Panc1 (cell line): ENCODE results near the gene GLIPR2. TPM values are rescaled to one million over a fixed set of nuclear protein-coding genes. Genes with fewer than 3 reads are reported as not detected.

Experiments used
- ATAC-seq: fragments of 200-7000 bp; cut with Tn5 transposase; 2 replicates; pipeline ENCODE4 v1.9.1; 2020; ENCODE audit warnings: mild to moderate bottlenecking, moderate library complexity
- BruUV-seq: library from RNA; stranded (reverse); fragments of 400-500 nt; replicated peaks from 2 replicates; lab custom pipeline; 2021; lab: Mats Ljungman, UMichigan
- CTCF ChIA-PET: fragments of 300-600 bp; sonication (Branson Sonifier 250); formaldehyde crosslinking; loops from one replicate; lab custom pipeline; 2022; ENCODE audit warnings: antibody characterized with exemption; lab: Charles Lee
- POLR2A ChIA-PET: fragments of 300-600 bp; sonication (Branson Sonifier 250); formaldehyde crosslinking; loops from one replicate; lab custom pipeline; 2022; ENCODE audit warnings: antibody characterized with exemption; lab: Charles Lee
- DNase-seq: peaks from one replicate; pipeline ENCODE4 v3.0.0-alpha.2; 2010; ENCODE audit warnings: low read depth, low spot score
- H3K27ac ChIP-seq: 2 replicates; pipeline ENCODE4 v1.5.1; 2011; ENCODE audit warnings: mild to moderate bottlenecking, low read length, inconsistent platforms
- H3K27me3 ChIP-seq: fragments of 200-500 bp; sonication (Bioruptor generic); 2 replicates; pipeline ENCODE4 v1.6.0; 2014; ENCODE audit warnings: low read length, inconsistent platforms; ENCODE audit not compliant: control insufficient read depth, insufficient read depth
- H3K36me3 ChIP-seq: fragments of 200-500 bp; sonication (Bioruptor generic); 2 replicates; pipeline ENCODE4 v1.5.1; 2014; ENCODE audit warnings: inconsistent platforms, mild to moderate bottlenecking, low read length, moderate library complexity; ENCODE audit not compliant: control insufficient read depth, insufficient read depth
- H3K4me1 ChIP-seq: 2 replicates; pipeline ENCODE4 v1.5.1; 2011; ENCODE audit warnings: inconsistent platforms, mild to moderate bottlenecking, low read length, moderate library complexity; ENCODE audit not compliant: control insufficient read depth, insufficient read depth
- H3K4me3 ChIP-seq, 2 experiments: 2 replicates each; pipeline ENCODE4 v1.5.1; 2011 to 2012; ENCODE audit warnings: low read depth in 2 of 2, low read length in 2 of 2, mild to moderate bottlenecking in 2 of 2, inconsistent platforms in 1 of 2, moderate library complexity in 1 of 2
- H3K9me3 ChIP-seq: fragments of 200-500 bp; sonication (Bioruptor generic); 2 replicates; pipeline ENCODE4 v1.5.1; 2014; ENCODE audit warnings: low read depth, mild to moderate bottlenecking, inconsistent platforms, low read length, moderate library complexity; ENCODE audit not compliant: control insufficient read depth, insufficient read depth
- POLR2AphosphoS5 ChIP-seq: IDR thresholded peaks from 2 replicates; pipeline ENCODE4 v1.6.1; 2012; ENCODE audit warnings: mild to moderate bottlenecking, low read depth, low read length, moderate library complexity
- SIN3A ChIP-seq: IDR thresholded peaks from 2 replicates; pipeline ENCODE4 v1.6.1; 2012; ENCODE audit warnings: low read depth, mild to moderate bottlenecking, low read length, moderate library complexity, borderline replicate concordance; ENCODE audit not compliant: insufficient read depth
- TCF7L2 ChIP-seq: IDR thresholded peaks from 2 replicates; pipeline ENCODE4 v1.6.1; 2011; ENCODE audit warnings: mild to moderate bottlenecking, low read depth, low read length, inconsistent platforms
- in situ Hi-C: cut with HindIII; loops from 2 replicates; pipeline ENCODE4 v1.10.0; 2016; ENCODE audit warnings: low sequenced_read_pairs, low pct_unique_long_range_greater_than_20kb
- intact Hi-C: fragments of 100-400 bp; cut with micrococcal nuclease; formaldehyde crosslinking; loops from one replicate; pipeline ENCODE4 v1.10.0; 2022; ENCODE audit not compliant: unreplicated experiment
- total RNA-seq: library from RNA; stranded (reverse); gene quantifications from one replicate; pipeline ENCODE4 v1.2.1, GENCODE V29; 2021; ENCODE audit not compliant: unreplicated experiment
- TF ChIP-seq, protein P1 (sequence below), 2 experiments: IDR thresholded peaks; 2 replicates each; pipeline ENCODE4 v1.6.1; 2011 to 2012; ENCODE audit warnings: low read depth in 2 of 2, control low read depth in 1 of 2, low read length in 1 of 2, mild to moderate bottlenecking in 1 of 2, moderate library complexity in 1 of 2; ENCODE audit not compliant: insufficient read depth in 1 of 2
- TF ChIP-seq, protein P2 (sequence below): fragments of 450-650 bp; IDR thresholded peaks from 2 replicates; pipeline ENCODE4 v1.5.1; 2017; ENCODE audit warnings: mild to moderate bottlenecking

Gene GLIPR2
- total RNA-seq, 1 experiment from 2014 or later = 4.9 TPM

DNA sequence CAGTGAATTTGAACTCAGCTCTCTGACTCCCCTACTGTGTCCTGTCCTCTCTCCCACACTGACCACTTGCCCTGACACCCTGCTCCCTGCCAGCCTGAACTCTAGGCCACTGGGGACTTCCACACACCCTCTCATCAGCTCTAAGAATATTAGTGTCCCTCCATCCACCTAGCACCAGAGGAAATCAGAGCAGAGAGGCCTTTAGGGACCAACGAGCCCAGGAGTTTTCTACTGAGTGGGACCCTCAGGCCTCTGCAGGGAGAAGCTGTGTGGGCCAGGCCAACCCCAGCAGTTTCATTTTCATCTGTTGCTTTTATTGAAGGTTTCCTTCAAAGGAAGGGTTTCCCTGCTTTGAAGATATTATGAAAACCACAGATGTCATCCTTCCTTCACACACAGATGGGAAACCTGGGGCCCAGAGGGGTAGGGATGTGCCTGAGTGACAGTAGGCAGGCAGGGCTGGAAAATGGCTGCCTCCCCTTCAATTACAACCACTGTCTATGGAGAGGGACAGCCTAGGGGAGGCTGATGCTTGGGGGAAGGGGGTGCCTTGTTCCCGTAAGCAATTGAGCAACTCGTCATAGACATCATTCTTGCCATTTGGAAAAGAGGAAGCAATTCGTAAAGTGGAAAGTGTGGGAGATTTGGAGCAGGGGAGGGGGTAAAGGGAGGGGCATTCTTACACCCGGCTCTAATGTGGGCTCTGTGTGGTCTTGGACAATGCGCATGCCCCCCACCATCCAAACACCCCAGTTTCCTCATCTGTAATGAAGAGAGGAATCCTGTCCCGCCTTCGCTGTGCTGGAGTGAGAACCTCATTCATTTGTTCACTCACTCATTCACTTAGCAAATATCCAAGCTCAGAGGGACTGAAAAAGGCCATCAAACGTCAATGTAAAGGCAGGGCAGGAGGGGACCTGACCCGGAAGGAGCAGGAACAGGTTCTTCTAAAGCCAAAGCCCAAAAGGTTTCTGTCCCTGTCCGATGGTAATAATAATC lies 3.9 kb downstream of the GLIPR2 start:
- H3K4me1 ChIP-seq = peaks cover 10% of the 10 kb centered on the region
- in situ Hi-C loops = no loop called here
- H3K36me3 ChIP-seq = no peaks in the 10 kb centered on the region
- no TSS peak for BruUV-seq
- TF ChIP-seq, protein P1, sequence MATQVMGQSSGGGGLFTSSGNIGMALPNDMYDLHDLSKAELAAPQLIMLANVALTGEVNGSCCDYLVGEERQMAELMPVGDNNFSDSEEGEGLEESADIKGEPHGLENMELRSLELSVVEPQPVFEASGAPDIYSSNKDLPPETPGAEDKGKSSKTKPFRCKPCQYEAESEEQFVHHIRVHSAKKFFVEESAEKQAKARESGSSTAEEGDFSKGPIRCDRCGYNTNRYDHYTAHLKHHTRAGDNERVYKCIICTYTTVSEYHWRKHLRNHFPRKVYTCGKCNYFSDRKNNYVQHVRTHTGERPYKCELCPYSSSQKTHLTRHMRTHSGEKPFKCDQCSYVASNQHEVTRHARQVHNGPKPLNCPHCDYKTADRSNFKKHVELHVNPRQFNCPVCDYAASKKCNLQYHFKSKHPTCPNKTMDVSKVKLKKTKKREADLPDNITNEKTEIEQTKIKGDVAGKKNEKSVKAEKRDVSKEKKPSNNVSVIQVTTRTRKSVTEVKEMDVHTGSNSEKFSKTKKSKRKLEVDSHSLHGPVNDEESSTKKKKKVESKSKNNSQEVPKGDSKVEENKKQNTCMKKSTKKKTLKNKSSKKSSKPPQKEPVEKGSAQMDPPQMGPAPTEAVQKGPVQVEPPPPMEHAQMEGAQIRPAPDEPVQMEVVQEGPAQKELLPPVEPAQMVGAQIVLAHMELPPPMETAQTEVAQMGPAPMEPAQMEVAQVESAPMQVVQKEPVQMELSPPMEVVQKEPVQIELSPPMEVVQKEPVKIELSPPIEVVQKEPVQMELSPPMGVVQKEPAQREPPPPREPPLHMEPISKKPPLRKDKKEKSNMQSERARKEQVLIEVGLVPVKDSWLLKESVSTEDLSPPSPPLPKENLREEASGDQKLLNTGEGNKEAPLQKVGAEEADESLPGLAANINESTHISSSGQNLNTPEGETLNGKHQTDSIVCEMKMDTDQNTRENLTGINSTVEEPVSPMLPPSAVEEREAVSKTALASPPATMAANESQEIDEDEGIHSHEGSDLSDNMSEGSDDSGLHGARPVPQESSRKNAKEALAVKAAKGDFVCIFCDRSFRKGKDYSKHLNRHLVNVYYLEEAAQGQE (IDR thresholded peaks at IDR 0.05; ENCODE audit: insufficient read depth in 1 of 2, low read depth in 2 of 2, low read length in 1 of 2) = no peak
- TF ChIP-seq TCF7L2 (no peak), SIN3A (no peak), POLR2AphosphoS5 (no peak)
- TF ChIP-seq, protein P2, sequence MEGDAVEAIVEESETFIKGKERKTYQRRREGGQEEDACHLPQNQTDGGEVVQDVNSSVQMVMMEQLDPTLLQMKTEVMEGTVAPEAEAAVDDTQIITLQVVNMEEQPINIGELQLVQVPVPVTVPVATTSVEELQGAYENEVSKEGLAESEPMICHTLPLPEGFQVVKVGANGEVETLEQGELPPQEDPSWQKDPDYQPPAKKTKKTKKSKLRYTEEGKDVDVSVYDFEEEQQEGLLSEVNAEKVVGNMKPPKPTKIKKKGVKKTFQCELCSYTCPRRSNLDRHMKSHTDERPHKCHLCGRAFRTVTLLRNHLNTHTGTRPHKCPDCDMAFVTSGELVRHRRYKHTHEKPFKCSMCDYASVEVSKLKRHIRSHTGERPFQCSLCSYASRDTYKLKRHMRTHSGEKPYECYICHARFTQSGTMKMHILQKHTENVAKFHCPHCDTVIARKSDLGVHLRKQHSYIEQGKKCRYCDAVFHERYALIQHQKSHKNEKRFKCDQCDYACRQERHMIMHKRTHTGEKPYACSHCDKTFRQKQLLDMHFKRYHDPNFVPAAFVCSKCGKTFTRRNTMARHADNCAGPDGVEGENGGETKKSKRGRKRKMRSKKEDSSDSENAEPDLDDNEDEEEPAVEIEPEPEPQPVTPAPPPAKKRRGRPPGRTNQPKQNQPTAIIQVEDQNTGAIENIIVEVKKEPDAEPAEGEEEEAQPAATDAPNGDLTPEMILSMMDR = no peak
- no peak overlapping the region for H3K27ac ChIP-seq
- intact Hi-C loops = no loop called here
- ATAC-seq = no peak
- no peaks in the 10 kb centered on the region for H3K9me3 ChIP-seq
- POLR2A ChIA-PET = interaction anchor here (0.6 to 1.3 kb wide), 2 partner anchors 42 to 50 kb away, joined by 3 to 4 read pairs; partner anchors contain the start of gene CLTA
- peaks cover 10% of the 10 kb centered on the region for H3K27me3 ChIP-seq
- no peak for DNase-seq
- no peak overlapping the region for H3K4me3 ChIP-seq
- CTCF ChIA-PET = no interaction called here

DNA sequence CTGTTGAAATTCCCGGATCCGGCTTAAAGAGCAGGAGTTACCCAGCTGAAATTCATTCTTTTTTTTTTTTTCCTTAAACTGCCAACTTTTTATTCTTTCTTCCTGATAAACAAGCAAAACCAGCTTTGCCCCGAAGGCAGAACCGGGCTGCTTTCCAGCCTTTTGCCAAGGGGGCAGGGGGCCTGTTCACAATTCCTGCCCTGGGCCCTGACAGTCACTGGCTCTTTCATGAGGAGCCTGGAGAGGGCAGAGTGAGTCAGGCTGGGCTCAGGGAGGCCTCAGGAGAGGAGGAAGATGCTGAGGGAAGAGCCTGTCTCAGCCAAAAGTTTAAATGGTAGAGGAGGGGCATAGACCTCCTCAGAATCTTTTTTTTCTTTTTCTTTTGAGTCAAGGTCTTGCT lies 4.8 kb downstream of the GLIPR2 start:
- ATAC-seq (peak; percentile 55), DNase-seq (no peak)
- Histone ChIP-seq H3K9me3 (no peaks in the 10 kb centered on the region), H3K27me3 (peaks cover 5% of the 10 kb centered on the region), H3K4me3 (no peak overlapping the region), H3K4me1 (peaks cover 6% of the 10 kb centered on the region), H3K27ac (no peak overlapping the region), H3K36me3 (no peaks in the 10 kb centered on the region)
- no peak for TF ChIP-seq POLR2AphosphoS5
- TF ChIP-seq, protein P2 = no peak
- no peak for TF ChIP-seq SIN3A
- TF ChIP-seq, protein P1 (IDR thresholded peaks at IDR 0.05; ENCODE audit: insufficient read depth in 1 of 2, low read depth in 2 of 2, low read length in 1 of 2) = no peak
- no peak for TF ChIP-seq TCF7L2
- intact Hi-C loops (no loop called here), in situ Hi-C loops (no loop called here)
- ChIA-PET POLR2A (interaction anchor here (0.6 kb wide), 1 partner anchor 68 kb away, joined by 4 read pairs; no protein-coding TSS in a partner anchor), CTCF (no interaction called here)
- no TSS peak for BruUV-seq
